ENCODE results near the gene FBRSL1.
"Not testable (repeated sequence)": the region's sequence is repeated elsewhere in the genome, so short reads cannot be mapped to it uniquely, and the experiment has no call there.

The FBRSL1 gene

GRCh38 chr12:132489602-132490266 is at the start of gene FBRSL1:
TSS of gene FBRSL1 (plus strand) at chr12:132490151.
- DNase-seq (ENCODE audit: extremely low spot score, insufficient read length, low read depth) (peak; percentile 96), FAIRE-seq (peak; percentile 36)

DNA sequence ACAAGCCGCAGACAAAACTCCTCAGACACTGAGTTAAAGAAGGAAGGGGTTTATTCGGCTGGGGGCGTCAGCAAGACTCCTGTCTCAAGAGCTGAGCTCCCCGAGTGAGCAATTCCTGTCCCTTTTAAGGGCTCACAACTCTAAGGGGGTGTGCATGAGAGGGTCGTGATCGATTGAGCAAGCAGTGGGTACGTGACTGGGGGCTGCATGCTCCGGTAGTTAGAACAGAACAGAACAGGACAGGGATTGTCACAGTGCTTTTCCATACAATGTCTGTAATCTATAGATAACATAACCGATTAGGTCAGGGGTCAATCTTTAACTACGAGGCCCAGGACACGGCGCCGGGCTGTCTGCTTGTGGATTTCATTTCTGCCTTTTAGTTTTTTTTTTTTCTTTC is 49.5 kb upstream of the FBRSL1 start:
- DNase-seq (ENCODE audit: extremely low spot score, insufficient read length, low read depth); FAIRE-seq: not testable (repeated sequence)

- no peak for DNase-seq (ENCODE audit: extremely low spot score, insufficient read length, low read depth)
- no peak for FAIRE-seq
Observed at GRCh38 chr12:132441871-132442863, 47.8 kb upstream of the FBRSL1 start.

- FAIRE-seq, result no peak
- DNase-seq (ENCODE audit: extremely low spot score, insufficient read length, low read depth), result no peak
Observed at GRCh38 chr12:132443091-132443490, 46.9 kb upstream of the FBRSL1 start.

DNA sequence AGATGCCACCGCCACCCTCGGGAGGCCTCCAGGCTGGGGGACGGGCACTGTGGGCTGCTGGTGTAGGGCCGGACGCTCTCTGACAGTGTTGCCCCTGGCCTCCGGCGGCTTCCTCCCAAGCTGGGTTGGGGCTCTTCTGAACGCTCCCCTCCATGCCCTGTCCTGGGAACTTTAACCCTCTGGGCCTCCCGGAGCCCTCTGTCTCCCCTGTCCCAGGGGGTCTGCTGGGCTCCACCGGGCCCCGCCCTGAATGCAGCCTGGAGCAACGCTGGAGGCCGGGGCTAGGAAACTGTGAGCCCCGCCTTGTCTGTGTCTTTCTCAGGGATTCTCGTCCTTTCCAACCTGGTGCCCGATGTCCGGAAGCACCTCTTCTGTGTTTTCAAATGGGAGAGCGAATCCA is 45.7 kb upstream of the FBRSL1 start:
- DNase-seq (ENCODE audit: extremely low spot score, insufficient read length, low read depth) (no peak), FAIRE-seq (no peak)

DNA sequence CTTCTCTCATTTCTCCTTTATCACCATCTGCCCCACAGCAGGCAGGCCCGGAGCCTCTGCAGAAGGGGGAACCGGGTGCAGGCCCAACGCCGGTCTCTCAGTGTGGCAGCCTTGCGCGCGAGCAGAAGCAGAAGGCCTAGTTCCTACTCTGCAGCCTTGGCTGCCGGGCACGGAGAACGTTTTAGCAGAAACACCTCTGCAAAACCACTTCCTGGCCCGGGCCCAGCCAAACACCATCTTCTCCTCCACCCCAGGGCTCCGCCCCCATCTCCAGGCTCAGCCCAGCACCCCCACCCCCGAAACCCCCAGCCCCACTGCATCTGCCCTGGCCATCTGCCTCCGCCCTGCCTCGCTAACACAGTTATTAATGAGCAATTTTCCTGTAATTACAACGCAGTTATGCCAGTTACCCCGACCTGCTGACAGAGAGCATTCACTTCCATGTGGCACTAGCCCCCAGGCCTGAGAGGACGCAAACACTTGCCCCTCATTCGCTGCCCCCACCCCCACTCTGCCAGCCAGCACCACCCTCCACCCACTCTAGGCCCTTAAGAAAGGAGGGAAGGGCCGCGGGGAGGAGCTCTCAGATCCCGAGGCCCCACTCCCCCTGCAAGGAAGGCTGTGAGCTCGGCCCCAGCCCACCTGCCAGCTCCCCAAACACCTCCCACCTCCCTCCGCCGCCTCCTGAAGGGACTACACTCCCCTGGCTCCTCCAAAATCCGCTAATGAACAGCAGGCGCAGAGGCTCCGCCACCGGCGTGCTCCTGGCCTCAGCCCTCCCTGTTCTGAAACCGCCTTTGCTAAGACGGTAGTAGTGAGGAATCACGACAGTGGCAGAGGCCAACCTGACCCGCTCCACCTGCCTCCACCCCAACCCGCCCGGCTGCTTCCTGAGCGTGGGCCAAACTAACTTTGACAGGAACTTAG is 44.7 kb upstream of the FBRSL1 start:
- peak; percentile 87 for FAIRE-seq

GRCh38 chr12:132445884-132446632 is 43.9 kb upstream of the FBRSL1 start:
- peak; percentile 60 for FAIRE-seq
- peak; percentile 28 for DNase-seq (ENCODE audit: extremely low spot score, insufficient read length, low read depth)

More for the DNA sequence above, 44.7 kb upstream of the FBRSL1 start:
- DNase-seq (ENCODE audit: extremely low spot score, insufficient read length, low read depth), result peak; percentile 55

- FAIRE-seq (no peak), DNase-seq (ENCODE audit: extremely low spot score, insufficient read length, low read depth) (no peak)
Observed at GRCh38 chr12:132446633-132447326, 43.2 kb upstream of the FBRSL1 start.

GRCh38 chr12:132447327-132447720 is 42.6 kb upstream of the FBRSL1 start:
- DNase-seq (ENCODE audit: extremely low spot score, insufficient read length, low read depth) (no peak), FAIRE-seq (no peak)

- DNase-seq (ENCODE audit: extremely low spot score, insufficient read length, low read depth) (no peak), FAIRE-seq (no peak)
Observed at GRCh38 chr12:132447731-132448462, 42.1 kb upstream of the FBRSL1 start.

- FAIRE-seq, result no peak
Observed at GRCh38 chr12:132448463-132448820, 41.5 kb upstream of the FBRSL1 start.

DNA sequence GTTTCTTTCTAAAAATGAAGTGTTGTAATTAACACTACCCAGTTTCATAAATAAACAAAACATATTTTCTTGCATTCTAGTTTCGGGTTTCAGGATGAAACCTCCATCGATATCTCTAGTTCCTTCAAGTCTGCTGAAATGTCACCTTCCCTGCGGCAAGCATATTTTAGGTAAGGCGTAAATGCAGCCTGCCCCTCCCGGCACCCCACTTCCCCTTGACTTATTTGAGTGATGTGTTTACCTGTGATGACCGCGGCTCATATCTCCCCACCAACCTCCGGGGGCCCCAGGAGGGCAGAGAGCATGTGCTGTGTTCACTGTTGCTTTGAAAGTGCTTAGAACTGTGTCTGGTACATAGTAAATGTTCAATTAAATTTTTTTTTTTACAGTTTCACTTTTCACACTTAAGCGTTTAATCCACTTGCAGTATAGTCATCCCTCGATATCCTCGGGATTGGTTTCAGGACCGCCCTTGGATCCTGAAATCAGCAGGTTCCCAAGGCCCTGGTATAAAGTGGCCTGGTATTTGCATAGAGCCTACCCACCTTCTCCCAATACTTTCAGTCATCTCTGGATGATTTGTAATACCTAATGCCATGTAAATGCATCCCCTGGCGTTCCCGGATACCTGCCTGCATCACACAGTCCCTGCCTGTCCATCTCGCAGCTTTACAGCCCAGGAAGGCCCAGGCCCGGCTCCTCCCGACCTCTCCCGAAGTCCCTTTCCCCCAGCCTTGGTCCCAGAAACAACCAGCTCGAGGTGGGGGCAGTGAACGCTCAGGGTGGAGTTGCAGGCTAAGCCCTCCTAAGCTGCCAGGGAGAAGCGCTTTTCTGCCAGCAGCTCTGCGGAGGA is 40.2 kb upstream of the FBRSL1 start:
- FAIRE-seq, result peak; percentile 93

More at GRCh38 chr12:132448463-132448820, 41.5 kb upstream of the FBRSL1 start:
- DNase-seq (ENCODE audit: extremely low spot score, insufficient read length, low read depth), result no peak

GRCh38 chr12:132450418-132451171 is 39.4 kb upstream of the FBRSL1 start:
- FAIRE-seq (no peak), DNase-seq (ENCODE audit: extremely low spot score, insufficient read length, low read depth) (no peak)

More for the DNA sequence above, 40.2 kb upstream of the FBRSL1 start:
- peak; percentile 58 for DNase-seq (ENCODE audit: extremely low spot score, insufficient read length, low read depth)

DNA sequence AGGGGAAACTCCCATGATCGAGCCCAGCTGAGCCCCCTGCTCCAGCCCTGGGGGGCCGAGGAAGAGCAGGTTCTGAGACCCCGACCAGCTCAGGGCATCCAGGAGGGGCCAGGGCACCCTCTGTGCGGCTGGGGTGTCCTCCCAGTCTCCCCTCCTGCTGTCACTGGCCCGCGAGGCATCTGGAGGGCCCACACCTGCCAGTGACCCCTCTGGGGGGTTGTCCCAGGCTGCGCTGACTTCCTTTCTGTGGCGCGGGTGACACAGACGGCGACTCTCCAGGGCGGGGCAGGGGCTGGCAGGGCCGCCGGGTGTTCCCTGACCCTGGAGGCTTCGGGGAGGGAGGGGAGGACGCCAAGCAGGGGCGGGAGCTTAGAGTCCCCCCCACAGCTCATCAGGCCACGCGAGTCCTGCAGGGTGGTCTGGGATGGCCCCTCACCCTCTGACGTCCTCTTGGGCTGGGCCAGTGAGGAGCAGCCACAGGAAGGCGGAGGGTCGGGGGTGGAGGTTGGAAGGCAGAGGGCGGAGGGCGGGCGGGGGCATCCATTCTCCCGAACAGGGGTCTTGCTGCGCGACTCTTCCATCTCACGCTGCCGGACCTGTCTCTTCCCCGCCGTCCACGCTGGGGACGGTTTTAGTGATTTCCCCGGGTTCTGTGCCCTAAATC is 38.6 kb upstream of the FBRSL1 start:
- DNase-seq (ENCODE audit: extremely low spot score, insufficient read length, low read depth), result no peak
- FAIRE-seq, result no peak

DNA sequence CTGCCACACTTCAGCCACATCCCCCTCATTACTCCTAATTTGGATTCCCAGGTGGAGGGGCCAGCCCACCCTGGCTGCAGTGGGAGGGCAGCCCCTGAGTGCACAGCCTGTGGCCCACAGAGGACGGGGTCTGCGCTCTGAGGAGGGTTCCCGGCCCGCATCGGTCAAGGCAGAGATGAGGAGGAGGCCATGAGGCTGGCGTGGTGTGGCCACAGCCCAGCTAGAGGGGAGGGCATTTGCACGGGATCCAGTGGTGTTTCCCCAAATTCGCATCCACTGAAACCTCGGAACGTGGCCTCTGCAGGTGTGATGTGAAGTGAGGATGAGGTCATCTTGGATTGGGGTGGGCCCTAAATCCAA is 38.1 kb upstream of the FBRSL1 start:
- FAIRE-seq (no peak), DNase-seq (ENCODE audit: extremely low spot score, insufficient read length, low read depth) (no peak)
